IMR-90 (cell line): ENCODE measurements around the gene CASP2. TPM values are rescaled to one million over a fixed set of nuclear protein-coding genes. Genes with fewer than 3 reads are reported as not detected.

ENCODE experiments used
- ATAC-seq: fragments of 200-7000 bp; cut with Tn5 transposase; 2 replicates; pipeline ENCODE4 v1.9.1; 2020; ENCODE audit warnings: low read depth, mild to moderate bottlenecking, moderate library complexity
- BruUV-seq: library from RNA; stranded (reverse); fragments of 400-500 nt; replicated peaks from 2 replicates; lab custom pipeline; 2021; lab: Mats Ljungman, UMichigan
- CTCF ChIA-PET: fragments of 300-600 bp; formaldehyde crosslinking; extraction: SDS; loops from one replicate; lab custom pipeline; 2021; ENCODE audit warnings: antibody characterized with exemption; lab: Yijun Ruan, JAX
- POLR2A ChIA-PET: fragments of 300-600 bp; sonication (Branson Sonifier 250); formaldehyde crosslinking; loops from one replicate; lab custom pipeline; 2022; ENCODE audit warnings: antibody characterized with exemption; ENCODE audit not compliant: unreplicated experiment; lab: Charles Lee
- DNase-seq: peaks from one replicate; pipeline ENCODE4 v3.0.0; 2013
- H2AFZ ChIP-seq: replicated peaks from 2 replicates; pipeline ENCODE3; 2013; ENCODE audit warnings: low read length, mild to moderate bottlenecking; ENCODE audit not compliant: poor library complexity
- H2AK5ac ChIP-seq: 2 replicates; pipeline ENCODE4 v1.6.1; 2013; ENCODE audit warnings: low read depth, low read length, inconsistent platforms
- H2AK9ac ChIP-seq: replicated peaks from 2 replicates; pipeline ENCODE3; 2013; ENCODE audit warnings: mild to moderate bottlenecking, low read depth, low read length, moderate library complexity; ENCODE audit not compliant: poor library complexity
- H2BK120ac ChIP-seq: 2 replicates; pipeline ENCODE4 v1.6.1; 2013; ENCODE audit warnings: low read depth, low read length, inconsistent platforms
- H2BK15ac ChIP-seq: 3 replicates; pipeline ENCODE4 v1.6.1; 2013; ENCODE audit warnings: low read depth, low read length, inconsistent platforms
- H2BK20ac ChIP-seq: 2 replicates; pipeline ENCODE4 v1.6.1; 2013; ENCODE audit warnings: low read depth, mild to moderate bottlenecking, inconsistent platforms, low read length, moderate library complexity
- H2BK5ac ChIP-seq: 2 replicates; pipeline ENCODE4 v1.6.1; 2013; ENCODE audit warnings: mild to moderate bottlenecking, low read depth, low read length, inconsistent platforms; ENCODE audit not compliant: poor library complexity, severe bottlenecking
- H3K14ac ChIP-seq: replicated peaks from 2 replicates; pipeline ENCODE4 v1.6.1; 2013; ENCODE audit warnings: low read depth, low read length, inconsistent platforms
- H3K18ac ChIP-seq: 2 replicates; pipeline ENCODE4 v1.6.1; 2013; ENCODE audit warnings: low read depth, low read length, control low read depth
- H3K23ac ChIP-seq: 2 replicates; pipeline ENCODE4 v1.6.1; 2013; ENCODE audit warnings: low read depth, low read length, inconsistent platforms
- H3K27ac ChIP-seq: 2 replicates; pipeline ENCODE4 v1.5.1; 2013; ENCODE audit warnings: mild to moderate bottlenecking, control low read depth, low read length; ENCODE audit not compliant: insufficient read depth
- H3K27me3 ChIP-seq: 2 replicates; pipeline ENCODE4 v1.6.1; 2013; ENCODE audit warnings: low read length; ENCODE audit not compliant: control insufficient read depth, insufficient read depth
- H3K36me3 ChIP-seq: 2 replicates; pipeline ENCODE4 v1.6.1; 2013; ENCODE audit warnings: low read length, mixed read lengths; ENCODE audit not compliant: control insufficient read depth, insufficient read depth
- H3K4ac ChIP-seq: 2 replicates; pipeline ENCODE4 v1.6.1; 2013; ENCODE audit warnings: low read depth, low read length, inconsistent platforms
- H3K4me1 ChIP-seq: 2 replicates; pipeline ENCODE4 v1.6.1; 2013; ENCODE audit warnings: low read length, mixed read lengths; ENCODE audit not compliant: control insufficient read depth, insufficient read depth
- H3K4me2 ChIP-seq: 2 replicates; pipeline ENCODE4 v1.6.1; 2013; ENCODE audit warnings: low read depth, mild to moderate bottlenecking, control low read depth, low read length, moderate library complexity
- H3K4me3 ChIP-seq: 2 replicates; pipeline ENCODE4 v1.5.1; 2013; ENCODE audit warnings: low read depth, mild to moderate bottlenecking, control low read depth, low read length, moderate library complexity; ENCODE audit not compliant: insufficient read depth
- H3K56ac ChIP-seq: 2 replicates; pipeline ENCODE4 v1.6.1; 2013; ENCODE audit warnings: low read length, inconsistent platforms; ENCODE audit not compliant: insufficient read depth; ENCODE audit errors: extremely low read depth
- H3K79me1 ChIP-seq, 2 experiments: 2 replicates each; pipeline ENCODE4 v1.6.1; 2013; ENCODE audit warnings: low read length in 2 of 2, inconsistent platforms in 1 of 2, low read depth in 1 of 2
- H3K9ac ChIP-seq: 2 replicates; pipeline ENCODE4 v1.6.1; 2013; ENCODE audit warnings: low read depth, low read length, control low read depth
- H3K9me1 ChIP-seq: 2 replicates; pipeline ENCODE4 v1.6.1; 2013; ENCODE audit warnings: low read length, inconsistent platforms; ENCODE audit not compliant: insufficient read depth
- H3K9me3 ChIP-seq: 2 replicates; pipeline ENCODE4 v1.6.1; 2013; ENCODE audit warnings: low read length; ENCODE audit not compliant: control insufficient read depth, insufficient read depth
- H4K20me1 ChIP-seq: 2 replicates; pipeline ENCODE4 v1.6.1; 2013; ENCODE audit warnings: low read length, inconsistent platforms; ENCODE audit not compliant: insufficient read depth
- H4K5ac ChIP-seq: 2 replicates; pipeline ENCODE4 v1.6.1; 2013; ENCODE audit warnings: mild to moderate bottlenecking, low read depth, low read length, control low read depth
- H4K8ac ChIP-seq, 2 experiments: 2 replicates each; pipeline ENCODE4 v1.6.1; 2013; ENCODE audit warnings: low read depth in 2 of 2, low read length in 2 of 2, control low read depth in 1 of 2, inconsistent platforms in 1 of 2
- H4K91ac ChIP-seq: 2 replicates; pipeline ENCODE4 v1.6.1; 2013; ENCODE audit warnings: low read depth, low read length, inconsistent platforms; ENCODE audit not compliant: insufficient read depth
- CEBPB ChIP-seq: IDR thresholded peaks from 2 replicates; pipeline ENCODE4 v1.6.1; 2012; ENCODE audit warnings: low read depth, low read length, improper control_type of control experiment
- CHD1 ChIP-seq: IDR thresholded peaks from 2 replicates; pipeline ENCODE4 v1.6.1; 2012; ENCODE audit warnings: low read depth, low read length, improper control_type of control experiment
- ELK1 ChIP-seq: fragments of 150-350 bp; IDR thresholded peaks from 2 replicates; pipeline ENCODE4 v1.6.1; 2016; ENCODE audit warnings: low read depth, mild to moderate bottlenecking, low read length, moderate library complexity, borderline replicate concordance
- FOS ChIP-seq: fragments of 150-350 bp; IDR thresholded peaks from 2 replicates; pipeline ENCODE4 v1.6.1; 2016; ENCODE audit warnings: low read depth, low read length
- NFE2L2 ChIP-seq: fragments of 150-350 bp; IDR thresholded peaks from 2 replicates; pipeline ENCODE4 v1.6.1; 2016; ENCODE audit warnings: low read depth, mild to moderate bottlenecking, low read length
- WGBS, 2 experiments: methylation state at CpG; one replicate each; pipeline versions ENCODE4 v1.1.5 to v1.1.7; 2013; ENCODE audit warnings: missing lambda C conversion rate in 2 of 2; ENCODE audit not compliant: insufficient read length in 1 of 2; ENCODE audit errors: extremely low coverage in 2 of 2; 5-methylcytosine and 5-hydroxymethylcytosine counted together
- dilution Hi-C: fragments of 300-500 bp; cut with HindIII; formaldehyde crosslinking; loops from one replicate; pipeline ENCODE4 v1.14.3; 2018; ENCODE audit warnings: low sequenced_read_pairs; ENCODE audit not compliant: unreplicated experiment
- in situ Hi-C: fragments of 300-500 bp; cut with MboI; formaldehyde crosslinking; loops from 3 replicates; pipeline ENCODE4 v1.14.3; 2019; ENCODE audit warnings: low sequenced_read_pairs, inconsistent platforms, mixed read lengths
- intact Hi-C: fragments of 100-400 bp; cut with micrococcal nuclease; formaldehyde crosslinking; loops from 2 replicates; pipeline ENCODE4 v1.10.0; 2022
- polyA plus RNA-seq, 3 experiments: library from polyadenylated mRNA; depleted of rRNA; stranded (reverse); fragments of >200 nt; gene quantifications; 2 replicates each; pipeline ENCODE4 v1.2.3, GENCODE V29; 2012; ENCODE audit warnings: low replicate concordance in 1 of 3
- total RNA-seq: library from RNA; depleted of rRNA; stranded (reverse); fragments of >200 nt; gene quantifications from 2 replicates; pipeline ENCODE4 v1.2.3, GENCODE V29; 2012

Gene CASP2
- total and polyA plus RNA-seq, 2 of the 4 experiments (the other 2 are of a cell fraction) = 15.4 to 25.6 TPM

- Histone ChIP-seq H2BK5ac (no peak overlapping the region), H3K4me3 (no peak overlapping the region), H3K36me3 (no peaks in the 10 kb centered on the region), H3K27me3 (peaks cover 40% of the 10 kb centered on the region), H2BK20ac (no peak overlapping the region), H2BK15ac (no peak overlapping the region), H3K56ac (no peak overlapping the region), H3K27ac (no peak overlapping the region), H3K9me1 (no peaks in the 10 kb centered on the region; the same call in 1 of the 2 replicates), H3K9me3 (no peaks in the 10 kb centered on the region), H3K79me1 (no peaks in the 10 kb centered on the region), H2AK5ac (no peak overlapping the region), H3K4me1 (no peaks in the 10 kb centered on the region), H4K5ac (no peak overlapping the region), H2AK9ac (no peak overlapping the region), H2BK120ac (no peak overlapping the region), H3K4ac (no peak overlapping the region), H3K14ac (no peak overlapping the region), H3K18ac (no peak overlapping the region), H2AFZ (no peak overlapping the region), H3K4me2 (no peak overlapping the region), H4K91ac (no peak overlapping the region), H3K23ac (no peak overlapping the region), H3K9ac (no peak overlapping the region), H4K20me1 (no peaks in the 10 kb centered on the region), H4K8ac (no peak overlapping the region)
- ChIA-PET CTCF (no interaction called here), POLR2A (no interaction called here)
- no TSS peak for BruUV-seq
- in situ Hi-C loops = no loop called here
- TF ChIP-seq ELK1 (no peak), CEBPB (no peak), CHD1 (no peak), NFE2L2 (no peak), FOS (no peak)
- ATAC-seq (no peak), DNase-seq (no peak)
- WGBS, 2 experiments = no CpG with 5 or more reads among the region's 5 CpGs
- intact Hi-C loops = no loop called here
- dilution Hi-C loops = no loop called here
Observed at GRCh38 chr7:143351060-143351459, 62.9 kb downstream of the CASP2 start.
